NCI-H1694 treated with DMSO at 0.1 percent for 48 hours (cell line): Measurements from ENCODE around the gene EZH1.

Experiments
- DNase-seq: peaks from one replicate; lab custom pipeline; 2025; lab: John Stamatoyannopoulos, UW

Gene EZH1

DNA sequence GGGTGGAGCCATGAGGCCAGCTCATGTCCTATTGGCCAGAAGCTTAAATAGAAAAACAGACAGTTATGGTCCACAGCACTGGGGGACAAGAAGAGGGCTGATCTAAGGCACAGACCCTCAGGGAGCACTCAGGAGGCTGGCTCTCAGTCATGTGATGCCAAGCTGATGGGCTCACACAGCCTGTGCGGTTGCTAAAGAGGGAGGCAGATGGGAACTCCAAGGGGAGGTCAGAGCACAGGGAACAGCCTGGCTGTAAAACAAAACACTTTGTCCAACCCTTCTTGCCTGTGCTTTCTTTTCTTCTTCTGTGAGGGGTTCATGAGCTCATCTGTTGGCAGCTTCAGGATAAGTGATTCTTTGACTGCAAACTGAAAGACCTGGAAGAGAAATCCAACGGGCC lies 35.3 kb downstream of the EZH1 start:
- DNase-seq: no peak

DNA sequence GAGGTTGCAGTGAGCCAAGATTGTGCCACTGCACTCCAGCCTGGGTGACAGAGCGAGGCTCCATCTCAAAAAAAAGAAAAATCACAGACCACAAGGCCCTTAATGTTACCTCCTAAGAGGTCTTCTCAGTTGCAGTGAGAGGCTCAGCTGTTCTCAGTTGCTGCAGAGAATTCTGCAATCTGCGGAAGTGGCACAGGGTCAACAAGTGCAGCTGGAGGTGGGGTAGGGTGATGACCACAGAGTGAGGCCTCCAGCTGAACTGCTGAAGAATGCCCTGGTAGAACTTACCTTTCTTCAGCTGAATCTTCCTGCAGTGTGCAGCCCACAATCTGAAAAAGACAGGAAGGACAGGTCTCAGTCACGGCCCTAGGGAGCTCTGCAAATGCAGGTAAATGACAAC lies 36.3 kb downstream of the EZH1 start:
- DNase-seq: no peak

DNA sequence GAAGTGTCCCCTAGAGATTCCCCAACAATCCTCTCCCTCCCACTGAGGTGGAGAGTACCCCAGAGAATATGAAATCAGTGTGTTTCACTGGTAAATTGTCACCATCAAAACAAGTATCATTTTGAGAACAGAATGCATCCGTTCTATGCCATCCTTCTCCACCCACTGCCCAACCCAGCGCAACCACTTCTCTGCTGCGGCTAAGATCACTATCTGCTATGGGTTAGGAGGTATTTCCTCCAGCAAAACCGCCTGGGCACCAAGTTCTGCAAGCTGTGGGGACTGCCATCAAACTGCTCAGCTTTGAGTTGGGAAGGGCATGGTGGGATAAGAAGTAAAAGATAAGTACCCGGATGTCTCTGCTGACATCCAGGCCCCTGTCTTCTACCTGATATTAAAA lies 38.1 kb downstream of the EZH1 start:
- DNase-seq: no peak

DNA sequence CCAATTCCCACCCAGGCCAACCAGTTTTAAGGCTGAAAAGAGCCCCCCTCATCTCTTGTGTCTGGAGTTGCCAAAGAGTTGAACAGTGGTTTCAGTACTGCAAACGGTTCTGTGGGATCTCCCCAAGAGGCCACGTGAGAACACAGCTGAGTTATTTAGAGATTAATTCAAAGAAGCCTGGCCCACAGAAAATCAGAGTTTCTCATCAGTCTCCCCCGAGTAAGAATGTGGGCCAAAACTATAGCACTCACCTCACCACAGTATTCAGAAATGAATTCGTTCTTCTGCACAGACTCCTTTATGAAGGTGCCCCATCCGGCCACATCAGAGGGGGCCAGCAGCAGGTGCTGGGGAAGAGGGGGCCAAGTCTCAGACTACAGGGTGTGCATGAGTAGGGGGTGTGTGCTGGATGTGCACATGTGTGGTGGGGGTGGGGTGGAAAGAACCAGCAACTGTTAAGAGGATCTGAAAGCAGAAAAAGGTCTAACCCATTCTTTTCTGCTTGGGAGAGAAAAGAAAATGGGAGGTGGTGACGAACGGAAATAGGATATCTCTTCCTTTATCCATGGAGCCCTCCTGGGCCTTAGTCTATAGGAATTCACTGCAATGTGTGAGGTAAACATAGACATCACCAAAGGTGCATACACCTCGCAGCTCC lies 39.9 kb downstream of the EZH1 start:
- no peak for DNase-seq

DNA sequence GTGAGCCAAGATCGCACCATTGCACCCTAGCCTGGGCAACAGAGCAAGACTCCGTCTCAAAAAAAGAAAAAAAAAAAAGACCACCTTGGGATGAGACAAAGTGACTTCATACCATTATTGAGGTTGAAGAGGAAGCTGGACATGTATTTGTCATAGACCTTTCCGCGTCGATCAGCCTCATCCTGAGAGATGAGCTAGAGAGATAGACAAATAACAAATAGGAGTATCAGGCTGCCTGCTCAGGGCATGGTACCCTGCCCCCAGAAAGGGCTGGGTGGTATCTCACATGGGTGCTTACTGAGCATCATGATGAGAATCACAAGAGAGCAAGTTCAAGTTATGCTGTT lies 40.4 kb downstream of the EZH1 start:
- no peak for DNase-seq

DNA sequence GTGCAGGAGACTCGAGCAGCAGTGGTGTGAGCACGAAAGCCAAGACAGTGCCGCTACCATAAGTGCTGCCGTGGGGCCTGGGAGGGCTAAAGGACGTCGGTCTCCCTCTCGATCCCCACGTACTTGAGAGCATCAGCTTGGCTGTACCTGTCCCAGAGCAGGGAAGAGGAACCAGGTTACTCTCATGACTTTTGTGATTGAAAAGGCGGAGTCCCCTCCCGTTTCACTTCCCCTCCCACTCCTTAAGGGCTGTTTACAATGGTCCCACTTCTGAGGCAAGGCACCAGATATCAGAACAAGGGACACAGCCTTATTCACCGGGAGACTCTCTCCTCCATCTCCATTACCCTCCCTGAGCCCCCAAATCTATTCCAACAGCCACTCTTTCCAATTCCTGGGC lies 42.4 kb downstream of the EZH1 start:
- no peak for DNase-seq

DNA sequence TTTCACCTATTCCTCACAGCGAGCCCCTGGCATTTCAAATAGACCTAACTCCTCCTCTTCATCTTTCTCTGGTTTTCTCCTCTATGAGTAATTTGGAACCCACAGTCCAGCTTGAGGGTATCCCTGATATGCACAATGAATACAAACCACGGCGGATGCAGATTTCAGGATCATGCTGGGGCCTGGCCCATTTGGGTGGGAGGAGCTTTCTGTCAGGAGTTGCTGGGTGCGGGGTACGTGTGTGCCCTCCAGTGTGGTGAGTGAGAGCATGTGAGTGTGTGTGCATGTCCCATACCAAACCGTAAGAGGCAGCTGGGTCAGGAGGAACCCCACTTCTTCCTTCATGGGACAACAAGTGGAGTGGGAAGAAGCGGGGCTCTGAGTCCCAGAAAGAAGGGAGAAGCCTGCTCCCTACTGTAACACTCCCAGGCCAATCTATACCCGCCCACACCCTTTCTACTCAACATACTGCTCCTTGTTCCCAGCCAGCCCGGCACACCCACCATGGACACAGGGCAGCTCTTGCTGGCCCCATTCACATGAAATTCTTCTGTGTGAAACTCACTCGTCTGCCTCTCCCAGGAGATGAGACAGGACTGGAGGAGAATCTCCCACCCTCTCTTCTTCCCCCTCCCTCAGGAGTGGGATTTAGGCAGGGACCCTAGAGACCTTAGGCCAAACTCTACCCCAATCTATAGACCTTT lies 44.1 kb downstream of the EZH1 start:
- DNase-seq: no peak

DNA sequence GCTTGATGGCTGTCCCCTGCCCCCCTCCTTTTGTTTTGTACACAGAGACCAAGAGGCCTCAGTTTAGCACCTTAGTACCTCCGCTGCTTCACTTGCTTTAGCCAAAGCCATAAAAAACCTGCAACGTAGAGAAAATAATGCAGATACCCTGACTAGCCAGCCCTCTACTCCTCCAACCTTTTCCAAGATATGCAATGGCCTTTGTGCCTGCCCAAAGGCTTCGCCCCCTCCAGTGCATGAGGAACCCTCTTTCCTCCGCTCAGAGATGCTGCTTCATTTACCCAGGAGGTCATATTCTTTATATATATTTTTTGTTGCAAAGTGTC lies 45.5 kb downstream of the EZH1 start:
- DNase-seq: no peak

DNA sequence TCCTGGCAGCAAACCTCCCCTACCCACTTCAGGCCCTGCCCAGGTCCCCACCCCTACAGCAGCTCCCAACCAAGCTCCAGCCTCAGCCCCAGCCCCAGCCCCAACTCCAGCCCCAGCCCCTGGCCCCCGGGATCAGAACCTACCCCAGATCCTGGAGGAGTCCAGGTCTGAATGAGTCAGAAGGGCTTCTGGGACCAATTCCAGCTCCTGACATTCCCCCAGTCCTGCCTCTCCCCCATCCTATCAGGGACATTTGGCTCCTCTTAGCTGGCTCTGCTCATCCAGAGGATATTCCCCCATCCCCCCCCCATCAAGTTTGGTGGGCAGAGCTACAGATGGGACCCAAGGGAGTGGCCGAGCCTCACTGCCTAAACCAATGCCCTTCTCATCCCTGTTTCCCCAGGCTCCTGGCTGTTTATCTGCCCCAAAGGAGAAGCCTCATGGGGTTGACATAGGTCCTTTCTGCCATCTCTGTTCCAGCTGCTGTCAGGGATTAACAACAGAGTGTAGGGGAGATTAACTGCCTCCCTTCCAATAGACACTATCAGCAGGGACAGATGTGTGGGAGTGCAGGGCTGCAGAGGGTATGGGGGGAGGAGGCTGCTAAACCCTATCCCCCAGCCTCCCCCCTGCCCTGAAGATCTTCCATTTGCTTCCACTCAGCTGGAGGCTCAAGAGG lies 46.0 kb downstream of the EZH1 start:
- DNase-seq: no peak

DNA sequence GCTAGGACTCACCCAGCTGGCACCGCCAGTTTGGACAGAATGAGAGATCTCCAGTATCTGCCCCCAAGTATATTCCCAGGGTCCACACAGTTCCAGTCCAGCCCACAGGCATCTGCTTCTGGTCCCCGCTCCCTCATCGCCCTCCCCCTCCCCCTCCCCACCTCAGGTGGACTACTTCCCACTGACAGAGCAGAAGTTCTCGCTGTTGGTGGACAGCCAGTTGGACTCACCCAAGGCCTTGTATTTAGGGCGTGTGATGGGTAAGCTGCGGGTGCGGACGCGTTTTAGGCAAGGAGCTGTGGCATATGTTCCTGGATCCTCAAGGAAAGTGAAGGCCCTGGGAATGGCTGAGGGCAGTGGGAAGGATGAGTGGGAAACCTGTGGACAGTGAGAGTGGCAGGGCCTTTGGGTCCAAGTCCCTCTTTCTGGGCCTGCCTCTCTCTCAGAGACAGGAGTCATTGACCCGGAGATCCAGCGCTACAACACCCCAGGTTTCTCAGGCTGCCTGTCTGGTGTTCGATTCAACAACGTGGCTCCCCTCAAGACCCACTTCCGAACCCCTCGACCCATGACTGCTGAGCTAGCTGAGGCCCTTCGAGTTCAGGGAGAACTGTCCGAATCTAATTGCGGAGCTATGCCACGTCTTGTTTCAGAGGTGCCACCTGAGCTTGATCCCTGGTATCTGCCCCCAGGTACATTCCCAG lies 47.6 kb downstream of the EZH1 start:
- no peak for DNase-seq

DNA sequence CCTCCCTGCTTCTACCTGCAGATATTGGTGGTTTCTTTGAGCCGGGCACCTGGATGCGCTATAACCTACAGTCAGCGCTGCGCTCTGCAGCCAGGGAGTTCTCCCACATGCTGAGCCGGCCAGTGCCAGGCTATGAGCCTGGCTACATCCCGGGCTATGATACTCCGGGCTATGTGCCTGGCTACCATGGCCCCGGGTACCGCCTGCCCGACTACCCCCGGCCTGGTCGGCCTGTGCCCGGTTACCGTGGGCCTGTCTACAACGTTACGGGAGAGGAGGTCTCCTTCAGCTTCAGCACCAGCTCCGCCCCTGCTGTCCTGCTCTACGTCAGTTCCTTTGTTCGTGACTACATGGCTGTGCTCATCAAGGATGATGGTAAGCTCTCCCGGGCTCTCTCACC lies 49.3 kb downstream of the EZH1 start:
- DNase-seq: no peak

DNA sequence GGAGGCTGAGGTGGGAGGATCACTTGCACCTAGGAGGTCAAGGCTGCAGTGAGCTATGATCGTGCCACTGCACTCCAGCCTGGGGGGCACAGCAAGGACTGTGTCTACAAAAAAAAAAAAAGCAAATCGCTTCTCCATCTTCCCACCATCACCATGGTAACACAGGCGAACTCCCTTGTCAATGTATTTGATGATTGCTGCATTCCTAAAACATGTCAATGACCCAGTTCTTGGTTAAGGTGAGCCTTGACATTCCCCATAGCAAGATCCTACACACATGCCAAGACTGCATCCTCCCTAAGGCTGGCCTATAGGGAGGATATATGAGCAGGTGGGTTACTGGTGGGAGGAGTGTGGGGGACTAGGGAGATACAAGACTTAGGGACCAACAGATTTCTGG lies 50.3 kb downstream of the EZH1 start:
- DNase-seq: no peak

DNA sequence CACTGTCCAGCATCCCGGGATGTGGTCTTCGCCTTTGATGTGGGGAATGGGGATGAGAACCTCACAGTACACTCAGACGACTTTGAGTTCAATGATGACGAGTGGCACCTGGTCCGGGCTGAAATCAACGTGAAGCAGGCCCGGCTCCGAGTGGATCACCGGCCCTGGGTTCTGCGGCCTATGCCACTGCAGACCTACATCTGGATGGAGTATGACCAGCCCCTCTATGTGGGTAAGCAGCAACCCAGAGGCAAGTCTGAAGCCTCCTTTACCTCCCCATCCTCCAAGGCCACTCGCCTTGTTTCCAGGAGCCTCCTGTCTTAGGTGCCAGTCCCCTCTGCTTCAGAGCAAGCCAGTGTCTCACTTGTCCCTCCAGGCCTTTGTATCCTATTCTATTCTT lies 52.4 kb downstream of the EZH1 start:
- DNase-seq: no peak

DNA sequence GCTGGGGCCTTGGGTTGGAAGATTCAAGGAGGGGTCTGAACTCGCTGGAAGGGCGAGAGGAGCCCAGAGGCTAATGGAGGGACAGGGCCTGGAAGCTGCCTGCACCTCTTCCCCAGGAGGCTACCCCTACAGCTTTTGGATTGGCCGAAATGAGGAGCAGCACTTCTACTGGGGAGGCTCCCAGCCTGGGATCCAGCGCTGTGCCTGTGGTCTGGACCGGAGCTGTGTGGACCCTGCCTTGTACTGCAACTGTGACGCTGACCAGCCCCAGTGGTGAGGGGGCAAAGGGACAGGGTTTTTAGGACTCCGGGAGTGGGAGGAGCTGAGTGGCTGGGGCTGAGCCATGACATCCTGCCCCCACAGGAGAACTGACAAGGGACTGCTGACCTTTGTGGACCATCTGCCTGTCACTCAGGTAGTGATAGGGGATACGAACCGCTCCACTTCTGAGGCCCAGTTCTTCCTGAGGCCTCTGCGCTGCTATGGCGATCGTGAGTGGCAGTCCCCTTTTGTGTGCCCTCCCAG lies 53.8 kb downstream of the EZH1 start:
- no peak for DNase-seq

DNA sequence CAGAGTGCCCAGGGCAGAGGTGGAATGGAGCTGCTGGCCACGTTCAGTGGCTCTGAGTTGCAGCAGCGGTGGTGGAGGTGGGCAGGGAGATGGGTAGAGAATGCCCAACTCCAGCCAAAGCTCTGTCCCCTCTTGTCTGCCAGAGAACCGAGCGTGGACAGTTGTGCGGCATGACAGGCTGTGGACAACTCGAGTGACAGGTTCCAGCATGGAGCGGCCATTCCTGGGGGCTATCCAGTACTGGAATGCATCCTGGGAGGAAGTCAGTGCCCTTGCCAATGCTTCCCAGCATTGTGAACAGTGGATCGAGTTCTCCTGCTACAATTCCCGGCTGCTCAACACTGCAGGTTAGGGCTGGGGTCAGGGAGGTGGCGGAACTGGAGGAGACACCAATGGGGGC lies 54.2 kb downstream of the EZH1 start:
- DNase-seq: no peak

DNA sequence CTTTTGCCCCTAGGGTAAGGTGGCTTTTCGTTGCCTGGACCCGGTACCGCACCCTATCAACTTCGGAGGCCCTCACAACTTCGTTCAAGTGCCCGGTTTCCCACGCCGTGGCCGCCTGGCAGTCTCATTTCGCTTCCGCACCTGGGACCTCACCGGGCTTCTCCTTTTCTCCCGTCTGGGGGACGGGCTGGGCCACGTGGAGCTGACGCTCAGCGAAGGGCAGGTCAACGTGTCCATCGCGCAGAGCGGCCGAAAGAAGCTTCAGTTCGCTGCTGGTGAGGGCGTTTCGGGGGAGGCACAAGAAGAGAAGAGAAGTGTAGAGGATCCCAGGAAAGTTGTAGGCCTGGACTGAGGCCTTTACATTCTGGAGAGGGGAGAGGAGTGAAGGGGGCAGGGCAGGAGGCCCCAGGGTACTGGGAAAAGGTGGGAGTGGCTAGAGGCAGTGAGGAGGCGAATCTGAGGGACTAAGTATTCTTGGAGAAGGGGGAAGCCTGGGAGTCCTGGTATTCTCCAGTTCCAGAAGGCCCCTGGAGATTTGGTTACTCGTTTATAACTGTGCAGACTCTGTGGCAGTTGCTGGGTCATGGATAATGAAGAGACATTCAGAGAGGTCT lies 57.0 kb downstream of the EZH1 start:
- DNase-seq: no peak

DNA sequence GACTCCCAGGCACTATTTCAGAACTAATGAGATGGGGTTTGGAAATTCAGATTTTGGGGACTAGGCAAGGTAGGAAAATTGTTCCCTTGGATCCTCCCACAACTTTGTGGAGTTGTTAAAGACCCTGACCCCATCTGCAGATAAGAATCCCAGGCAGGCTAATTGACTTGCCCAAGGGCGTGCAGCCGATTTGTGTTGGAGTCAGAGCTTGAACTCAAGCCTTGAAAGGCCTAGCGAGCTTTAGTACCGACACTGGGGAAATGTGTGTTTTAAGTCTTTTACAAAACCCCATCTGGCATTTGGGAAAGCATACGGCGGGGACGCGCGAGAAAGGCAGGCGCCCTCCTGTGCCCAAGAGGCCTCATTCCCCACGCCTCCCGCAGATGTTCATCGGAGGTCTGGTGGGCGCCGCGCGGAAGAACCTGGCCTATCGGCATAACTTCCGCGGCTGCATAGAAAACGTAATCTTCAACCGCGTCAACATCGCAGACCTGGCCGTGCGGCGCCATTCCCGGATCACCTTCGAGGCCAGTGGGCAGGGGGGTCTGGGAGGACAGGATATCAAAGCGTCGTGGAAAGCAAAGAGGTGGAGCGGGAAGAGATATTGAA lies 58.2 kb downstream of the EZH1 start:
- peak; percentile 49 for DNase-seq

DNA sequence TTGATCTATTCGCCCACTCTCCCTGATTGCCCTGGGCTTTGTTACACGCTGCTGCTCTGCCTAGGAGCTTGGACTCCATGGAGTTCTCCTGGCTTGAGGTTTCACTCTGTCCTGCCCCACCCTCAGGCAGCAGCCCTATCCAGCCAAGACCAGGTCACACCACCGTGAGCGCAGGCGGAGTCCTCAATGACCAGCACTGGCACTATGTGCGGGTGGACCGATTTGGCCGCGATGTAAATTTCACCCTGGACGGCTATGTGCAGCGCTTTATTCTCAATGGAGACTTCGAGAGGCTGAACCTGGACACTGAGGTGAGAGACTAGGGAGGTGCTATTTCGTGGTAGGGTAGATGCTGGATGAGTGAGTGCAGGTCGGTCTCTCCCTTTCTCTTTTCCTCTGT lies 59.0 kb downstream of the EZH1 start:
- no peak for DNase-seq

DNA sequence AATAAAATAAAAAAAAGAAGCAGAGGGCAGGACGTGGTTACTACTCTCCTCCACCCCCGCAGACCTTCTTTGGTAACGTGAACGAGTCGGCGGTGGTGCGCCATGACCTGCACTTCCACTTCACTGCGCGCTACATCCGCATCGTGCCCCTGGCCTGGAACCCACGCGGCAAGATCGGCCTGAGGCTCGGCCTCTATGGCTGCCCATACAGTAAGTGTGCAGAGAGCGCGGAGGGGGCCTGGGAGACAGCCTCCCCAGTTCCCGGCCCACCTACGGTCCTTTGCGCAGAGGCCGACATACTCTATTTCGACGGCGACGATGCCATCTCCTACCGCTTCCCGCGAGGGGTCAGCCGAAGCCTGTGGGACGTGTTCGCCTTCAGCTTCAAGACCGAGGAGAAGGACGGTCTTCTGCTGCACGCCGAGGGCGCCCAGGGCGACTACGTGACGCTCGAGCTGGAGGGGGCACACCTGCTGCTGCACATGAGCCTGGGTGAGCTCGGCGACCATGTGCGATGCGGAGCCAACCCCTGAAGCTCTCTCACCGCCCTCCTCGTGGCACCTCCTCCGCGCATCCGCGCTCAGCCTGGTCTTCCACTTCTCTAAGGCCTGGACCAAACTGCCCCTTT lies 59.8 kb downstream of the EZH1 start:
- no peak for DNase-seq

DNA sequence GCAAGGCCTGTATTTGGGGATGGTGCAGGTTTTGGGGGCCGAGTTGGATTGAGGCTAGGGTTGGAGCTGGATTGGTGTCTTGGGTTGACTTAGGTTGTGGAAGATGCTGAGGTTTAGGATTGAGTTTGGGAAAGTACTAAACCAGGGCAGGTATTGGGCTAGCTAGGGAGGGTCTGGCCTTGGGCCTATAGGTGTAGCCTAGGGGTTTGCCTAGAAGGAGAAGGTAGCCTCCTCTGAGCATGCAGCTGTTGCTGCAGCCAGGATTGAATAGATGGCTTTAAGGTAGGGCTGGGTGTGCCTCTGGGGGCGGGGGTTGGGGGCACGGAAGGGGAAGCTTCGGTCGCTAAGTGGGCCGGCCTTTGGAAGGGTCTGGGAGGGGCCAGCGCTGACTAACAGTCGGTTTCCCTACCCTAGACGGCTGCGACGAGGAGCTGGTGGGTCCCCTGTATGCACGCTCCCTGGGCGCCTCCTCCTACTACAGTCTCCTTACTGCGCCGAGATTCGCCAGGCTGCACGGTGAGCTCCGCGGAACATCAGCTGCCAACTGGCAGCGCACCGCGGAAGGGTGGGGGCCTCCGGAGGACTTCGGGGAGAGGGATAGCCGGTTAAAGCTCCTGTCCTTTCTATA lies 61.3 kb downstream of the EZH1 start:
- no peak for DNase-seq
